OCI-LY7 (cell line): ENCODE measurements around the gene C1QBP. TPM values are rescaled to one million over a fixed set of nuclear protein-coding genes. Genes with fewer than 3 reads are reported as not detected.

Experiments used
- BruUV-seq: library from RNA; stranded (reverse); fragments of 400-500 nt; replicated peaks from 2 replicates; lab custom pipeline; 2021; lab: Mats Ljungman, UMichigan
- CTCF ChIA-PET: fragments of 300-600 bp; sonication (Branson Sonifier 250); formaldehyde crosslinking; loops from one replicate; lab custom pipeline; 2022; ENCODE audit warnings: antibody characterized with exemption; ENCODE audit not compliant: unreplicated experiment; lab: Charles Lee
- POLR2A ChIA-PET: fragments of 300-600 bp; sonication (Branson Sonifier 250); formaldehyde crosslinking; loops from one replicate; lab custom pipeline; 2022; ENCODE audit warnings: antibody characterized with exemption; lab: Charles Lee
- DNase-seq: peaks from one replicate; pipeline ENCODE4 v3.0.0-alpha.2; 2015; ENCODE audit warnings: low spot score
- H2AFZ ChIP-seq: fragments of 200-600 bp; sonication (generic), shearing (Covaris generic); 2 replicates; pipeline ENCODE4 v1.6.1; 2014; ENCODE audit warnings: mild to moderate bottlenecking, antibody characterized with exemption, low read length, moderate library complexity
- H3K27ac ChIP-seq: fragments of 200-600 bp; sonication (generic); 2 replicates; pipeline ENCODE4 v1.5.1; 2014; ENCODE audit warnings: mixed run types, low read depth, mild to moderate bottlenecking, moderate library complexity, low read length, inconsistent platforms; ENCODE audit not compliant: poor library complexity, severe bottlenecking
- H3K36me3 ChIP-seq: fragments of 200-600 bp; sonication (generic); 2 replicates; pipeline ENCODE4 v1.6.1; 2014; ENCODE audit warnings: mild to moderate bottlenecking, antibody characterized with exemption, low read length, moderate library complexity, mixed read lengths; ENCODE audit not compliant: insufficient read depth
- H3K4me1 ChIP-seq: fragments of 200-600 bp; sonication (generic); 2 replicates; pipeline ENCODE4 v1.5.1; 2014; ENCODE audit warnings: mild to moderate bottlenecking, low read length; ENCODE audit not compliant: insufficient read depth, poor library complexity, severe bottlenecking
- H3K4me2 ChIP-seq: fragments of 200-600 bp; sonication (generic); 2 replicates; pipeline ENCODE4 v1.6.1; 2014; ENCODE audit warnings: mild to moderate bottlenecking, low read length
- H3K4me3 ChIP-seq: fragments of 200-600 bp; sonication (generic); 2 replicates; pipeline ENCODE4 v1.5.1; 2014; ENCODE audit warnings: mild to moderate bottlenecking, low read depth, low read length; ENCODE audit not compliant: poor library complexity, severe bottlenecking
- H3K79me2 ChIP-seq: fragments of 200-600 bp; sonication (generic); 2 replicates; pipeline ENCODE4 v1.6.1; 2016; ENCODE audit warnings: low read depth, mild to moderate bottlenecking, low read length, moderate library complexity, mixed read lengths; ENCODE audit not compliant: insufficient read depth
- H3K9me2 ChIP-seq: fragments of 200-600 bp; sonication (generic); 2 replicates; pipeline ENCODE4 v1.6.1; 2016; ENCODE audit warnings: mild to moderate bottlenecking, low read length, mixed read lengths; ENCODE audit not compliant: insufficient read depth
- H3K9me3 ChIP-seq: fragments of 200-600 bp; sonication (generic); 2 replicates; pipeline ENCODE4 v1.6.1; 2014; ENCODE audit warnings: mild to moderate bottlenecking, mixed run types, low read length, mixed read lengths
- H4K20me1 ChIP-seq: fragments of 200-600 bp; sonication (generic); 2 replicates; pipeline ENCODE4 v1.6.1; 2014; ENCODE audit warnings: mild to moderate bottlenecking, antibody characterized with exemption, low read length, moderate library complexity, mixed read lengths; ENCODE audit not compliant: insufficient read depth
- EZH2phosphoT487 ChIP-seq: fragments of 200-600 bp; sonication (generic); IDR thresholded peaks from 2 replicates; pipeline ENCODE4 v1.6.1; 2018; ENCODE audit warnings: low read depth, borderline replicate concordance, mild to moderate bottlenecking, mixed run types, antibody characterized with exemption, low read length, moderate library complexity, mixed read lengths
- intact Hi-C: fragments of 100-400 bp; cut with micrococcal nuclease; formaldehyde crosslinking; loops from one replicate; pipeline ENCODE4 v1.10.0; 2022; ENCODE audit not compliant: unreplicated experiment
- total RNA-seq, 2 experiments: library from RNA; depleted of rRNA in 1 of 2; stranded (reverse); fragments of >200 nt in 1 of 2; shearing (Covaris generic) in 1 of 2; gene quantifications; 2 replicates each; pipeline ENCODE4 v1.2.3, GENCODE V29; 2014 to 2022
- TF ChIP-seq, protein P1 (sequence below): fragments of 200-600 bp; sonication (generic); conservative IDR thresholded peaks from 2 replicates; pipeline ENCODE4 v1.5.1; 2014; ENCODE audit warnings: mild to moderate bottlenecking, antibody characterized with exemption, low read length, moderate library complexity, mixed read lengths

C1QBP gene
- total RNA-seq, 2 experiments from 2014 or later = 260 to 322 TPM

DNA sequence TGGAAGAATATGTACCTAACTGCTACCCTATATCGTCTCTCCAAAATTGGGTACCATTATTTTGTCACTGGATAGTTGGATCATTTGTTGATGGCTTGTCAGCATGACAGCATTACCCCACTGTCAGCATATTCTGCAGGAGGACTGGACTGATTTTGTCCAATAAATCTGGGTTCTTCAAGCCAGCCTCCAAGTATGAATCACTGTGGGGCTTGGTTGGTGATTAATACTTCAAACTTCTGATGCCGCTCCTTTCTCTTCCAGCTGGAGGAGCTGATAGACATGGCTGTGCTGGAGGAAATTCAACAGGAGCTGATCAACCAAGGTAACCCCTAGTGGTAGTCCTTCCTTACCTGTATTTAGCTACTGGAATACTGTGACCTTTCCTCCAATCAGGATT, 16.4 kb downstream of the C1QBP start:
- no TSS peak for BruUV-seq
- Histone ChIP-seq H3K27ac (no peak overlapping the region), H4K20me1 (peaks cover 3% of the 10 kb centered on the region; the same call in 1 of the 2 replicates), H3K36me3 (peaks cover 73% of the 10 kb centered on the region), H3K79me2 (peaks cover 45% of the 10 kb centered on the region), H2AFZ (no peak overlapping the region), H3K4me3 (no peak overlapping the region), H3K4me1 (peaks cover 19% of the 10 kb centered on the region), H3K9me3 (no peaks in the 10 kb centered on the region), H3K9me2 (no peaks in the 10 kb centered on the region), H3K4me2 (no peak overlapping the region)
- intact Hi-C loops = no loop called here
- TF ChIP-seq, protein P1, sequence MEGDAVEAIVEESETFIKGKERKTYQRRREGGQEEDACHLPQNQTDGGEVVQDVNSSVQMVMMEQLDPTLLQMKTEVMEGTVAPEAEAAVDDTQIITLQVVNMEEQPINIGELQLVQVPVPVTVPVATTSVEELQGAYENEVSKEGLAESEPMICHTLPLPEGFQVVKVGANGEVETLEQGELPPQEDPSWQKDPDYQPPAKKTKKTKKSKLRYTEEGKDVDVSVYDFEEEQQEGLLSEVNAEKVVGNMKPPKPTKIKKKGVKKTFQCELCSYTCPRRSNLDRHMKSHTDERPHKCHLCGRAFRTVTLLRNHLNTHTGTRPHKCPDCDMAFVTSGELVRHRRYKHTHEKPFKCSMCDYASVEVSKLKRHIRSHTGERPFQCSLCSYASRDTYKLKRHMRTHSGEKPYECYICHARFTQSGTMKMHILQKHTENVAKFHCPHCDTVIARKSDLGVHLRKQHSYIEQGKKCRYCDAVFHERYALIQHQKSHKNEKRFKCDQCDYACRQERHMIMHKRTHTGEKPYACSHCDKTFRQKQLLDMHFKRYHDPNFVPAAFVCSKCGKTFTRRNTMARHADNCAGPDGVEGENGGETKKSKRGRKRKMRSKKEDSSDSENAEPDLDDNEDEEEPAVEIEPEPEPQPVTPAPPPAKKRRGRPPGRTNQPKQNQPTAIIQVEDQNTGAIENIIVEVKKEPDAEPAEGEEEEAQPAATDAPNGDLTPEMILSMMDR = no peak
- TF ChIP-seq EZH2phosphoT487 = no peak
- ChIA-PET POLR2A (no interaction called here), CTCF (no interaction called here)
- DNase-seq = no peak

DNA sequence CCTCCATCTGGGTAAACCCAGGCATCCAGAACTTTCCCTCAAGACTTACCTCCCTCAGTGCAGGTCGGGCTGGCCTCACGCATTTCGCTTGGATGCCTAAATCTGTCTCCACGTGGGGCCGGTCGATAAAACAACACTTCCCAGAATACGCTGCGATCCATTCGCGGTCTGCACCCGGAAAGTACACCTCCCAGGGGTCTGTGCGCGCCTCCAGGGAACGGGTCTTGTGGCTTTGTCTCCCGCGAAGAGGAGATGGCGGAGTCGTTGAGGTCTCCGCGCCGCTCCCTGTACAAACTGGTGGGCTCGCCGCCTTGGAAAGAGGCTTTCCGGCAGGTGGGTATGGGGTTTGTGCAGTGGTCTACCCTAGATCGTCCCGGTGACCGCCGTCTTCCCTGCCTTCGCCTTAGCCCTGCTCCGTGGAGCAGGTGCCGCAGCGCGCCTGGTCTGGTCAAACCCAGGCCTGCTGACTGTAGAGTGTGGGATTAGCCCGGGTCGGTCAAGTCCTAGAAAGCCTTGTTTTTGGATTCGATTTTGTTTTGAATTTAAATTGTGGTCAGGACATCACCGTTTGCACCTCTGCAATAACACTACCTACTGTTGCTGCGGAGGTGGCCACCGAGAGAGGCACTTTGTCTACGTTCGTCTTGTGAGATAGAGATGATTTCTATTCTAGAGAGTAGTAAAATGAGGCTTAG, 18.8 kb downstream of the C1QBP start, which contains the start of gene RPAIN:
Gene RPAIN (plus strand): TSS at position 224 of the 695 bp plus-strand sequence. CDS start 29 bp downstream, at position 253.
- TF ChIP-seq, protein P1 = no peak
- TF ChIP-seq EZH2phosphoT487 = no peak
- Histone ChIP-seq H3K4me1 (peaks cover 31% of the 10 kb centered on the region), H4K20me1 (peaks cover 14% of the 10 kb centered on the region), H3K27ac (peak within 1 kb of the TSS; percentile 96), H3K9me2 (no peaks in the 10 kb centered on the region), H2AFZ (peak within 1 kb of the TSS; percentile 63; the same call in 1 of the 2 replicates), H3K79me2 (peaks cover 69% of the 10 kb centered on the region), H3K9me3 (no peaks in the 10 kb centered on the region), H3K4me2 (peak within 1 kb of the TSS; percentile 91), H3K4me3 (peak within 1 kb of the TSS; percentile 88), H3K36me3 (peaks cover 72% of the 10 kb centered on the region)
- POLR2A ChIA-PET = interaction anchor here (0.9 to 1.0 kb wide), 4 partner anchors 9 to 136 kb away, joined by 3 to 4 read pairs (median 4); no protein-coding TSS in a partner anchor
- peak; percentile 92 for DNase-seq
- intact Hi-C loops = loop anchor here (1.0 to 5.0 kb wide), 6 partner anchors 19 to 229 kb away; partner anchors contain the start of genes C1QBP, DERL2, DHX33 and MIS12
- no TSS peak for BruUV-seq
- CTCF ChIA-PET = no interaction called here
